ENCODE results near the gene PYGL. TPM values are rescaled to one million over a fixed set of nuclear protein-coding genes. Genes with fewer than 3 reads are reported as not detected.

PYGL gene
- polyA plus RNA-seq, 1 of the 3 experiments (the other 2 are of a cell fraction): 60.2 TPM

DNA sequence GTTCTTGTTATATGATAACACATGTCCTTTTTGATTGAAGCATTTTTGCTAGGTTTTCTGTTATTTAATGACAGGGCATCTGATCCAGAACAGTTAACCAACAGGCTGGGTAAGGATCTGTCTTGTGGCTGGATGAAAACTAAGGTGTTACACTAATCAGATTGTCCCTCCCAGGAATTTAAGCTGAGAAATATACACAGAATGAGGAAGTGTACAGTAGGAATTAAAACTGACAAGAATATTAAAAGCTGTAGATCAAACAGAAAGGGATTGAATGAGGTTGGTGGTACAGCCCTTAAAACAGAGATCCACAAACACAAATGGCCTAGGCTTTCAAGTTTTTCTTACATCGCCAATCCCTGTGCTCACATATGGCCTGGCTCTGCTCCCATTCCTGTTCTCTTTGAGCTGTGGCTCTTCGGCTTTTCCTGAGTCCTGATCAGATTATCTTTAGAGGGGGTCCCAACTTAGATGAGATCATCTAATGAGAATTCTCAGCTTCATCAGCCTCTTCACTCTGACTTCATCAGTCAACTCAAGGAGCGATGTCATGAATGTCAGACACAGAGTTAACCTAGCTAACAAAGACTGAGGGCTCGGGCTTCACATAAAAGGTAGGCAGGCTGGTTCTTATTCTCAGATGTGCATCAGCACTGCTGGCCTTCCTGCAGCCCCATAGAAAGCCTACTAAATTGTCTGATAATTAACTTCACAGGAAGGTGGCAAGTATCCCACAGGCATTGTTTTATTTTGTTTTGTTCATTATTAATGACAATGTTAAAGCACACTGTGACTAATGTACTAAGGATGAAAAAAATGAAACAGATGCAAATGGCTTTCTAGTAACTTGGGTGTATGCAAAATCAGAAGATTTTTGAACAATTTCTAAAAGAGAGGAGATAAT is 11.4 kb downstream of the PYGL start:
- no peak overlapping the region for H3K4me2 ChIP-seq
- H3K9ac ChIP-seq: no peak overlapping the region
- TF ChIP-seq FOXM1 (IDR thresholded peaks at IDR 0.05; ENCODE audit: low read depth) (no peak), FOSL2 (IDR thresholded peaks at IDR 0.05; ENCODE audit: borderline replicate concordance, low read depth) (no peak), RCOR1 (IDR thresholded peaks at IDR 0.05; ENCODE audit: low read length) (no peak), YY1 (IDR thresholded peaks at IDR 0.05; ENCODE audit: low read depth) (no peak), JUND (IDR thresholded peaks at IDR 0.05) (no peak)
- TF ChIP-seq, protein P1, sequence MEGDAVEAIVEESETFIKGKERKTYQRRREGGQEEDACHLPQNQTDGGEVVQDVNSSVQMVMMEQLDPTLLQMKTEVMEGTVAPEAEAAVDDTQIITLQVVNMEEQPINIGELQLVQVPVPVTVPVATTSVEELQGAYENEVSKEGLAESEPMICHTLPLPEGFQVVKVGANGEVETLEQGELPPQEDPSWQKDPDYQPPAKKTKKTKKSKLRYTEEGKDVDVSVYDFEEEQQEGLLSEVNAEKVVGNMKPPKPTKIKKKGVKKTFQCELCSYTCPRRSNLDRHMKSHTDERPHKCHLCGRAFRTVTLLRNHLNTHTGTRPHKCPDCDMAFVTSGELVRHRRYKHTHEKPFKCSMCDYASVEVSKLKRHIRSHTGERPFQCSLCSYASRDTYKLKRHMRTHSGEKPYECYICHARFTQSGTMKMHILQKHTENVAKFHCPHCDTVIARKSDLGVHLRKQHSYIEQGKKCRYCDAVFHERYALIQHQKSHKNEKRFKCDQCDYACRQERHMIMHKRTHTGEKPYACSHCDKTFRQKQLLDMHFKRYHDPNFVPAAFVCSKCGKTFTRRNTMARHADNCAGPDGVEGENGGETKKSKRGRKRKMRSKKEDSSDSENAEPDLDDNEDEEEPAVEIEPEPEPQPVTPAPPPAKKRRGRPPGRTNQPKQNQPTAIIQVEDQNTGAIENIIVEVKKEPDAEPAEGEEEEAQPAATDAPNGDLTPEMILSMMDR (IDR thresholded peaks at IDR 0.05): no peak
- TF ChIP-seq, protein P2, sequence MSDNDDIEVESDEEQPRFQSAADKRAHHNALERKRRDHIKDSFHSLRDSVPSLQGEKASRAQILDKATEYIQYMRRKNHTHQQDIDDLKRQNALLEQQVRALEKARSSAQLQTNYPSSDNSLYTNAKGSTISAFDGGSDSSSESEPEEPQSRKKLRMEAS (IDR thresholded peaks at IDR 0.05; ENCODE audit: low read depth): no peak
- peaks cover 5% of the 10 kb centered on the region for H3F3A ChIP-seq (replicated peaks; ENCODE audit: insufficient read depth)
- no peak for DNase-seq
- H3K9me2 ChIP-seq: no peaks in the 10 kb centered on the region
- ChIA-PET CTCF (interaction anchor here (1.7 to 2.8 kb wide), 2 partner anchors 12 to 22 kb away, joined by 4 to 8 read pairs; partner anchors contain the start of gene PYGL), POLR2A (no interaction called here)
- peaks cover 0 to 6% of the 10 kb centered on the region in 2 experiments; a peak in 2 of 4 replicates for H3K4me1 ChIP-seq (ENCODE audit: control insufficient read depth in 1 of 2, insufficient read depth in 2 of 2, low read depth in 1 of 2, low read length in 1 of 2)
- peak overlapping the region; percentile 17 to 28; a peak in 3 of 4 replicates for H3K27ac ChIP-seq (ENCODE audit: low read depth in 2 of 2, low read length in 1 of 2)
- no peaks in the 10 kb centered on the region for H3K27me3 ChIP-seq (ENCODE audit: insufficient read depth)
- 77% methylated on average over 4 of the region's 4 CpGs for WGBS (ENCODE audit: low lambda C conversion rate)
- no peak overlapping the region; a peak in 1 of 4 replicates for H3K4me3 ChIP-seq (ENCODE audit: low read depth in 2 of 2, low read length in 1 of 2)
- no peaks in the 10 kb centered on the region for H3K9me3 ChIP-seq
- H3K36me3 ChIP-seq (replicated peaks in 1 of 2; ENCODE audit: control insufficient read depth in 1 of 2, insufficient read depth in 2 of 2, low read length in 1 of 2): peaks cover 23 to 46% of the 10 kb centered on the region in 2 experiments
- H2AFZ ChIP-seq (ENCODE audit: low read depth): no peak overlapping the region
- H3K79me2 ChIP-seq (ENCODE audit: insufficient read depth): no peaks in the 10 kb centered on the region
- H4K20me1 ChIP-seq (ENCODE audit: insufficient read depth): no peaks in the 10 kb centered on the region

DNA sequence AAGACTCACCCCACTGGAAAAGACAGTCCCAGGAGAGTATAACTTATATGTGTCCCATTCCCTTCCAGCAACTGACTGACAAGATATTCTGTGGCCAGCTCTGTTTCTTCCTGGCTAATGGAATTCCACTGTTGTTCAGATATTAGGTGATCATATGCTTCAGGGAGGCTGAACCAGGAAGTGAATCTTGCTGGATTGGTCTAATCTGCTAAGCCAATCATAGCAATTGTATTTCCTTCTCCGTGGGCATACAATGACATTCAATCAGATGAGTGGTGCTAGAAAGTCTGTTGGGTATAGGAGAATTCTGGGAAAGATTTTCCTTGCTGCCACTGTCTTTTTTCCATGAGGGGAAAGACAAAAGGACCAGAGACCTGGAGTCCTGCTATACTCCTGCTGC is 12.1 kb downstream of the PYGL start:
- H4K20me1 ChIP-seq (ENCODE audit: insufficient read depth): no peaks in the 10 kb centered on the region
- TF ChIP-seq NFIC (IDR thresholded peaks at IDR 0.05; ENCODE audit: borderline replicate concordance) (no peak), EP300 (IDR thresholded peaks at IDR 0.05; ENCODE audit: borderline replicate concordance in 1 of 2, low read depth in 1 of 2, low read length in 1 of 2) (no peak), SMC3 (IDR thresholded peaks at IDR 0.05; ENCODE audit: low read depth, low read length) (no peak), RAD21 (IDR thresholded peaks at IDR 0.05; ENCODE audit: low read length) (no peak)
- H3K27ac ChIP-seq (ENCODE audit: low read depth in 2 of 2, low read length in 1 of 2): no peak overlapping the region
- no peak overlapping the region for H3K4me2 ChIP-seq
- WGBS (ENCODE audit: low lambda C conversion rate): 100% methylated on average over 1 of the region's 1 CpG
- H3K36me3 ChIP-seq (replicated peaks in 1 of 2; ENCODE audit: control insufficient read depth in 1 of 2, insufficient read depth in 2 of 2, low read length in 1 of 2): peaks cover 25 to 46% of the 10 kb centered on the region in 2 experiments
- DNase-seq: no peak
- H3K9me2 ChIP-seq: no peaks in the 10 kb centered on the region
- no peaks in the 10 kb centered on the region for H3F3A ChIP-seq (replicated peaks; ENCODE audit: insufficient read depth)
- no peak overlapping the region for H2AFZ ChIP-seq (ENCODE audit: low read depth)
- POLR2A ChIA-PET: no interaction called here
- no peak overlapping the region for H3K4me3 ChIP-seq (ENCODE audit: low read depth in 2 of 2, low read length in 1 of 2)
- no peak overlapping the region for H3K9ac ChIP-seq
- no peaks in the 10 kb centered on the region for H3K9me3 ChIP-seq
- H3K79me2 ChIP-seq (ENCODE audit: insufficient read depth): no peaks in the 10 kb centered on the region
- CTCF ChIA-PET: interaction anchor here (1.7 to 2.8 kb wide), 2 partner anchors 12 to 23 kb away, joined by 4 to 8 read pairs; partner anchors contain the start of gene PYGL
- no peaks in the 10 kb centered on the region for H3K27me3 ChIP-seq (ENCODE audit: insufficient read depth)
- peaks cover 0 to 6% of the 10 kb centered on the region in 2 experiments; a peak in 2 of 4 replicates for H3K4me1 ChIP-seq (ENCODE audit: control insufficient read depth in 1 of 2, insufficient read depth in 2 of 2, low read depth in 1 of 2, low read length in 1 of 2)

All from SK-N-SH (cell line).